IMR-90 (cell line): ENCODE data around the gene KRTAP5-5. TPM values are rescaled to one million over a fixed set of nuclear protein-coding genes. Genes with fewer than 3 reads are reported as not detected.
A peak's percentile ranks its signal among the peaks of the same experiment; 100 is the strongest.

Source experiments
- ATAC-seq: fragments of 200-7000 bp; cut with Tn5 transposase; 2 replicates; pipeline ENCODE4 v1.9.1; 2020; ENCODE audit warnings: low read depth, mild to moderate bottlenecking, moderate library complexity
- Bru-seq: library from RNA; stranded (reverse); fragments of 400-500 nt; gene quantifications from one replicate; lab custom pipeline; 2021; lab: Mats Ljungman, UMichigan
- BruChase-seq, 2 experiments: library from RNA; stranded (reverse); fragments of 400-500 nt; gene quantifications; one replicate each; lab custom pipeline; 2021; lab: Mats Ljungman, UMichigan
- BruUV-seq: library from RNA; stranded (reverse); fragments of 400-500 nt; replicated peaks from 2 replicates; lab custom pipeline; 2021; lab: Mats Ljungman, UMichigan
- CTCF ChIA-PET: fragments of 300-600 bp; formaldehyde crosslinking; extraction: SDS; loops from one replicate; lab custom pipeline; 2021; ENCODE audit warnings: antibody characterized with exemption; lab: Yijun Ruan, JAX
- POLR2A ChIA-PET: fragments of 300-600 bp; sonication (Branson Sonifier 250); formaldehyde crosslinking; loops from one replicate; lab custom pipeline; 2022; ENCODE audit warnings: antibody characterized with exemption; ENCODE audit not compliant: unreplicated experiment; lab: Charles Lee
- DNase-seq: peaks from one replicate; pipeline ENCODE4 v3.0.0; 2013
- H2AFZ ChIP-seq: replicated peaks from 2 replicates; pipeline ENCODE3; 2013; ENCODE audit warnings: low read length, mild to moderate bottlenecking; ENCODE audit not compliant: poor library complexity
- H2AK5ac ChIP-seq: 2 replicates; pipeline ENCODE4 v1.6.1; 2013; ENCODE audit warnings: low read depth, low read length, inconsistent platforms
- H2AK9ac ChIP-seq: replicated peaks from 2 replicates; pipeline ENCODE3; 2013; ENCODE audit warnings: mild to moderate bottlenecking, low read depth, low read length, moderate library complexity; ENCODE audit not compliant: poor library complexity
- H2BK120ac ChIP-seq: 2 replicates; pipeline ENCODE4 v1.6.1; 2013; ENCODE audit warnings: low read depth, low read length, inconsistent platforms
- H2BK15ac ChIP-seq: 3 replicates; pipeline ENCODE4 v1.6.1; 2013; ENCODE audit warnings: low read depth, low read length, inconsistent platforms
- H2BK20ac ChIP-seq: 2 replicates; pipeline ENCODE4 v1.6.1; 2013; ENCODE audit warnings: low read depth, mild to moderate bottlenecking, inconsistent platforms, low read length, moderate library complexity
- H2BK5ac ChIP-seq: 2 replicates; pipeline ENCODE4 v1.6.1; 2013; ENCODE audit warnings: mild to moderate bottlenecking, low read depth, low read length, inconsistent platforms; ENCODE audit not compliant: poor library complexity, severe bottlenecking
- H3K14ac ChIP-seq: replicated peaks from 2 replicates; pipeline ENCODE4 v1.6.1; 2013; ENCODE audit warnings: low read depth, low read length, inconsistent platforms
- H3K18ac ChIP-seq: 2 replicates; pipeline ENCODE4 v1.6.1; 2013; ENCODE audit warnings: low read depth, low read length, control low read depth
- H3K23ac ChIP-seq: 2 replicates; pipeline ENCODE4 v1.6.1; 2013; ENCODE audit warnings: low read depth, low read length, inconsistent platforms
- H3K27ac ChIP-seq: 2 replicates; pipeline ENCODE4 v1.5.1; 2013; ENCODE audit warnings: mild to moderate bottlenecking, control low read depth, low read length; ENCODE audit not compliant: insufficient read depth
- H3K27me3 ChIP-seq: 2 replicates; pipeline ENCODE4 v1.6.1; 2013; ENCODE audit warnings: low read length; ENCODE audit not compliant: control insufficient read depth, insufficient read depth
- H3K36me3 ChIP-seq: 2 replicates; pipeline ENCODE4 v1.6.1; 2013; ENCODE audit warnings: low read length, mixed read lengths; ENCODE audit not compliant: control insufficient read depth, insufficient read depth
- H3K4ac ChIP-seq: 2 replicates; pipeline ENCODE4 v1.6.1; 2013; ENCODE audit warnings: low read depth, low read length, inconsistent platforms
- H3K4me1 ChIP-seq: 2 replicates; pipeline ENCODE4 v1.6.1; 2013; ENCODE audit warnings: low read length, mixed read lengths; ENCODE audit not compliant: control insufficient read depth, insufficient read depth
- H3K4me2 ChIP-seq: 2 replicates; pipeline ENCODE4 v1.6.1; 2013; ENCODE audit warnings: low read depth, mild to moderate bottlenecking, control low read depth, low read length, moderate library complexity
- H3K4me3 ChIP-seq: 2 replicates; pipeline ENCODE4 v1.5.1; 2013; ENCODE audit warnings: low read depth, mild to moderate bottlenecking, control low read depth, low read length, moderate library complexity; ENCODE audit not compliant: insufficient read depth
- H3K56ac ChIP-seq: 2 replicates; pipeline ENCODE4 v1.6.1; 2013; ENCODE audit warnings: low read length, inconsistent platforms; ENCODE audit not compliant: insufficient read depth; ENCODE audit errors: extremely low read depth
- H3K79me1 ChIP-seq, 2 experiments: 2 replicates each; pipeline ENCODE4 v1.6.1; 2013; ENCODE audit warnings: low read length in 2 of 2, inconsistent platforms in 1 of 2, low read depth in 1 of 2
- H3K9ac ChIP-seq: 2 replicates; pipeline ENCODE4 v1.6.1; 2013; ENCODE audit warnings: low read depth, low read length, control low read depth
- H3K9me1 ChIP-seq: 2 replicates; pipeline ENCODE4 v1.6.1; 2013; ENCODE audit warnings: low read length, inconsistent platforms; ENCODE audit not compliant: insufficient read depth
- H3K9me3 ChIP-seq: 2 replicates; pipeline ENCODE4 v1.6.1; 2013; ENCODE audit warnings: low read length; ENCODE audit not compliant: control insufficient read depth, insufficient read depth
- H4K20me1 ChIP-seq: 2 replicates; pipeline ENCODE4 v1.6.1; 2013; ENCODE audit warnings: low read length, inconsistent platforms; ENCODE audit not compliant: insufficient read depth
- H4K5ac ChIP-seq: 2 replicates; pipeline ENCODE4 v1.6.1; 2013; ENCODE audit warnings: mild to moderate bottlenecking, low read depth, low read length, control low read depth
- H4K8ac ChIP-seq, 2 experiments: 2 replicates each; pipeline ENCODE4 v1.6.1; 2013; ENCODE audit warnings: low read depth in 2 of 2, low read length in 2 of 2, control low read depth in 1 of 2, inconsistent platforms in 1 of 2
- H4K91ac ChIP-seq: 2 replicates; pipeline ENCODE4 v1.6.1; 2013; ENCODE audit warnings: low read depth, low read length, inconsistent platforms; ENCODE audit not compliant: insufficient read depth
- CEBPB ChIP-seq: IDR thresholded peaks from 2 replicates; pipeline ENCODE4 v1.6.1; 2012; ENCODE audit warnings: low read depth, low read length, improper control_type of control experiment
- CHD1 ChIP-seq: IDR thresholded peaks from 2 replicates; pipeline ENCODE4 v1.6.1; 2012; ENCODE audit warnings: low read depth, low read length, improper control_type of control experiment
- MAZ ChIP-seq: IDR thresholded peaks from 2 replicates; pipeline ENCODE4 v1.6.1; 2012; ENCODE audit warnings: low read depth, mild to moderate bottlenecking, low read length, improper control_type of control experiment, moderate library complexity, borderline replicate concordance
- NFE2L2 ChIP-seq: fragments of 150-350 bp; IDR thresholded peaks from 2 replicates; pipeline ENCODE4 v1.6.1; 2016; ENCODE audit warnings: low read depth, mild to moderate bottlenecking, low read length
- POLR2A ChIP-seq: IDR thresholded peaks from 2 replicates; pipeline ENCODE4 v1.6.1; 2012; ENCODE audit warnings: mild to moderate bottlenecking, low read depth, low read length
- RCOR1 ChIP-seq: IDR thresholded peaks from 2 replicates; pipeline ENCODE4 v1.6.1; 2012; ENCODE audit warnings: mild to moderate bottlenecking, low read length, improper control_type of control experiment; ENCODE audit not compliant: insufficient replicate concordance
- RFX5 ChIP-seq: IDR thresholded peaks from 2 replicates; pipeline ENCODE4 v1.8.0; 2012; ENCODE audit warnings: low read depth, mild to moderate bottlenecking, low read length, moderate library complexity
- SMC3 ChIP-seq: fragments of 150-350 bp; IDR thresholded peaks from 2 replicates; pipeline ENCODE4 v1.6.1; 2016; ENCODE audit warnings: low read depth, mild to moderate bottlenecking, antibody characterized with exemption, low read length, moderate library complexity
- WGBS, 2 experiments: methylation state at CpG; one replicate each; pipeline versions ENCODE4 v1.1.5 to v1.1.7; 2013; ENCODE audit warnings: missing lambda C conversion rate in 2 of 2; ENCODE audit not compliant: insufficient read length in 1 of 2; ENCODE audit errors: extremely low coverage in 2 of 2; 5-methylcytosine and 5-hydroxymethylcytosine counted together
- dilution Hi-C: fragments of 300-500 bp; cut with HindIII; formaldehyde crosslinking; loops from one replicate; pipeline ENCODE4 v1.14.3; 2018; ENCODE audit warnings: low sequenced_read_pairs; ENCODE audit not compliant: unreplicated experiment
- in situ Hi-C: fragments of 300-500 bp; cut with MboI; formaldehyde crosslinking; loops from 3 replicates; pipeline ENCODE4 v1.14.3; 2019; ENCODE audit warnings: low sequenced_read_pairs, inconsistent platforms, mixed read lengths
- intact Hi-C: fragments of 100-400 bp; cut with micrococcal nuclease; formaldehyde crosslinking; loops from 2 replicates; pipeline ENCODE4 v1.10.0; 2022
- long read RNA-seq: library from polyadenylated mRNA; unstranded; transcript quantifications from one replicate; pipeline ENCODE4 v2.0.0, GENCODE V29; 2021; ENCODE audit not compliant: unreplicated experiment
- polyA plus RNA-seq, 3 experiments: library from polyadenylated mRNA; depleted of rRNA; stranded (reverse); fragments of >200 nt; gene quantifications; 2 replicates each; pipeline ENCODE4 v1.2.3, GENCODE V29; 2012; ENCODE audit warnings: low replicate concordance in 1 of 3
- total RNA-seq: library from RNA; depleted of rRNA; stranded (reverse); fragments of >200 nt; gene quantifications from 2 replicates; pipeline ENCODE4 v1.2.3, GENCODE V29; 2012; rRNA removed
- TF ChIP-seq, protein P1 (sequence below): conservative IDR thresholded peaks from 2 replicates; pipeline ENCODE4 v1.5.1; 2012; ENCODE audit warnings: mild to moderate bottlenecking, low read depth, low read length, improper control_type of control experiment
- TF ChIP-seq, protein P2 (sequence below): fragments of 150-350 bp; IDR thresholded peaks from 2 replicates; pipeline ENCODE4 v1.6.1; 2016; ENCODE audit warnings: low read depth, mild to moderate bottlenecking, low read length, moderate library complexity, borderline replicate concordance
- TF ChIP-seq, protein P3 (sequence below): fragments of 150-350 bp; IDR thresholded peaks from 2 replicates; pipeline ENCODE4 v1.6.1; 2017; ENCODE audit warnings: mild to moderate bottlenecking, antibody characterized with exemption, low read length, low read depth

The KRTAP5-5 gene, protein sequence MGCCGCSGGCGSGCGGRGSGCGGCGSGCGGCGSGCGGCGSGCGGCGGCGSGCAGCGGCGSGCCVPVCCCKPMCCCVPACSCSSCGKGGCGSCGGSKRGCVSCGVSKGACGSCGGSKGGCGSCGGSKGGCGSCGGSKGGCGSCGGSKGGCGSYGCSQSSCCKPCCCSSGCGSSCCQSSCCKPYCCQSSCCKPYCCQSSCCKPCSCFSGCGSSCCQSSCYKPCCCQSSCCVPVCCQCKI
- total RNA-seq = not detected in 2 replicates
- not detected in 2 replicates for polyA plus RNA-seq (2012; rRNA removed)
- polyA plus RNA-seq (2012; cell fraction: cytosol; rRNA removed) = not detected in 2 replicates
- polyA plus RNA-seq (2012; cell fraction: nucleus; rRNA removed; ENCODE audit: low replicate concordance) = not detected in 2 replicates
- not detected for Bru-seq, nascent RNA
- not detected for BruChase-seq, experiment 1, labeled RNA remaining after a 6-hour chase
- not detected for BruChase-seq, experiment 2, labeled RNA remaining after a 2-hour chase
- long read RNA-seq = 0 reads

DNA sequence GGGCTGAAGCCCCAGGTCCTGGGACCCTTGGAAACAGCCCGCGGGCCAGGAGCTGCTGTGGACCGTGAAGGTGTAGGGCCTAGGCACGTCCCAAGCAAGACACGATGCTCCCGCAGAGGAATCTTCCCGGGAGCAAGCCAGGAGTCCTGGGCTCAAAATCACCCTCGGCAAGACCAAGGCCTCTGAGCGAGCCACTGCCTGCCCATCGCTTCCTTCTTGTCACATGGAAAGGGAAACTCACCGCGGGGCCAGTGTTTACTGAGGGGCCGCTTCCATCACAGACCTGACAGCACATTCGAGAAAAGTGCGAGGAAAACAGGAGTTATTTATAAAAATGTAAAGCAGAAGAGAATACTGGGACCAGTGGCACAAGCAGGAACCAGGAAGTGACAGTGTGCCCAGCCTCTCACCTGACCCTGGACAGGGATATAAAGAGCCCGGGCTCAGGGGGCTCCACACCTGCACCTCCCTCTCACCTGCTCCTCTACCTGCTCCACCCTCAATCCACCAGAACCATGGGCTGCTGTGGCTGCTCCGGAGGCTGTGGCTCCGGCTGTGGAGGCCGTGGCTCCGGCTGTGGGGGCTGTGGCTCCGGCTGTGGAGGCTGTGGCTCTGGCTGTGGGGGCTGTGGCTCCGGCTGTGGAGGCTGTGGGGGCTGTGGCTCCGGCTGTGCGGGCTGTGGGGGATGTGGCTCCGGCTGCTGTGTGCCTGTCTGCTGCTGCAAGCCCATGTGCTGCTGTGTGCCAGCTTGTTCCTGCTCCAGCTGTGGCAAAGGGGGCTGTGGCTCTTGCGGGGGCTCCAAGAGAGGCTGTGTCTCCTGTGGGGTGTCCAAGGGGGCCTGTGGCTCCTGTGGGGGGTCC is at the start of gene KRTAP5-5:
Gene KRTAP5-5 (plus strand): TSS at position 450 of the 860 bp plus-strand sequence. CDS start 66 bp downstream, at position 516.
- ATAC-seq = no peak
- POLR2A ChIA-PET = no interaction called here
- in situ Hi-C loops = no loop called here
- TF ChIP-seq NFE2L2 (no peak), RCOR1 (no peak), SMC3 (no peak), CEBPB (no peak), RFX5 (no peak), CHD1 (no peak), MAZ (no peak), POLR2A (no peak)
- TF ChIP-seq, protein P1, sequence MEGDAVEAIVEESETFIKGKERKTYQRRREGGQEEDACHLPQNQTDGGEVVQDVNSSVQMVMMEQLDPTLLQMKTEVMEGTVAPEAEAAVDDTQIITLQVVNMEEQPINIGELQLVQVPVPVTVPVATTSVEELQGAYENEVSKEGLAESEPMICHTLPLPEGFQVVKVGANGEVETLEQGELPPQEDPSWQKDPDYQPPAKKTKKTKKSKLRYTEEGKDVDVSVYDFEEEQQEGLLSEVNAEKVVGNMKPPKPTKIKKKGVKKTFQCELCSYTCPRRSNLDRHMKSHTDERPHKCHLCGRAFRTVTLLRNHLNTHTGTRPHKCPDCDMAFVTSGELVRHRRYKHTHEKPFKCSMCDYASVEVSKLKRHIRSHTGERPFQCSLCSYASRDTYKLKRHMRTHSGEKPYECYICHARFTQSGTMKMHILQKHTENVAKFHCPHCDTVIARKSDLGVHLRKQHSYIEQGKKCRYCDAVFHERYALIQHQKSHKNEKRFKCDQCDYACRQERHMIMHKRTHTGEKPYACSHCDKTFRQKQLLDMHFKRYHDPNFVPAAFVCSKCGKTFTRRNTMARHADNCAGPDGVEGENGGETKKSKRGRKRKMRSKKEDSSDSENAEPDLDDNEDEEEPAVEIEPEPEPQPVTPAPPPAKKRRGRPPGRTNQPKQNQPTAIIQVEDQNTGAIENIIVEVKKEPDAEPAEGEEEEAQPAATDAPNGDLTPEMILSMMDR = no peak
- TF ChIP-seq, protein P2, sequence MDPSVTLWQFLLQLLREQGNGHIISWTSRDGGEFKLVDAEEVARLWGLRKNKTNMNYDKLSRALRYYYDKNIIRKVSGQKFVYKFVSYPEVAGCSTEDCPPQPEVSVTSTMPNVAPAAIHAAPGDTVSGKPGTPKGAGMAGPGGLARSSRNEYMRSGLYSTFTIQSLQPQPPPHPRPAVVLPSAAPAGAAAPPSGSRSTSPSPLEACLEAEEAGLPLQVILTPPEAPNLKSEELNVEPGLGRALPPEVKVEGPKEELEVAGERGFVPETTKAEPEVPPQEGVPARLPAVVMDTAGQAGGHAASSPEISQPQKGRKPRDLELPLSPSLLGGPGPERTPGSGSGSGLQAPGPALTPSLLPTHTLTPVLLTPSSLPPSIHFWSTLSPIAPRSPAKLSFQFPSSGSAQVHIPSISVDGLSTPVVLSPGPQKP = no peak
- TF ChIP-seq, protein P3, sequence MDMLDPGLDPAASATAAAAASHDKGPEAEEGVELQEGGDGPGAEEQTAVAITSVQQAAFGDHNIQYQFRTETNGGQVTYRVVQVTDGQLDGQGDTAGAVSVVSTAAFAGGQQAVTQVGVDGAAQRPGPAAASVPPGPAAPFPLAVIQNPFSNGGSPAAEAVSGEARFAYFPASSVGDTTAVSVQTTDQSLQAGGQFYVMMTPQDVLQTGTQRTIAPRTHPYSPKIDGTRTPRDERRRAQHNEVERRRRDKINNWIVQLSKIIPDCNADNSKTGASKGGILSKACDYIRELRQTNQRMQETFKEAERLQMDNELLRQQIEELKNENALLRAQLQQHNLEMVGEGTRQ = no peak

More for the DNA sequence above, at the start of gene KRTAP5-5:
- H3K4me1 ChIP-seq = no peaks in the 10 kb centered on the region
- H2BK120ac ChIP-seq = no peak within 1 kb of the TSS
- no peak within 1 kb of the TSS for H3K4me2 ChIP-seq
- no peak for DNase-seq
- dilution Hi-C loops = no loop called here
- CTCF ChIA-PET = interaction anchor here (1.3 to 1.6 kb wide), 2 partner anchors 23 to 34 kb away, joined by 4 to 5 read pairs; no protein-coding TSS in a partner anchor
- peak within 1 kb of the TSS; percentile 9 for H2AFZ ChIP-seq
- H3K9me1 ChIP-seq = no peaks in the 10 kb centered on the region
- H4K20me1 ChIP-seq = no peaks in the 10 kb centered on the region; the same call in 1 of the 2 replicates
- no peak within 1 kb of the TSS for H2BK20ac ChIP-seq
- no TSS peak for BruUV-seq
- H3K36me3 ChIP-seq = no peaks in the 10 kb centered on the region
- H3K27ac ChIP-seq = no peak within 1 kb of the TSS
- peaks cover 66% of the 10 kb centered on the region for H3K27me3 ChIP-seq
- H3K56ac ChIP-seq = no peak within 1 kb of the TSS
- H3K9me3 ChIP-seq = no peaks in the 10 kb centered on the region
- H3K23ac ChIP-seq = no peak within 1 kb of the TSS
- no peak within 1 kb of the TSS for H2BK15ac ChIP-seq
- H4K8ac ChIP-seq = no peak within 1 kb of the TSS
- no peak within 1 kb of the TSS for H3K14ac ChIP-seq
- H3K4ac ChIP-seq = no peak within 1 kb of the TSS
- no peak within 1 kb of the TSS for H3K4me3 ChIP-seq
- no peaks in the 10 kb centered on the region for H3K79me1 ChIP-seq
- H3K9ac ChIP-seq = no peak within 1 kb of the TSS
- no peak within 1 kb of the TSS for H2AK9ac ChIP-seq
- H2AK5ac ChIP-seq = no peak within 1 kb of the TSS
- 61% methylated on average over 6 of the region's 26 CpGs; no CpG with 5 or more reads in 1 of the 2 experiments for WGBS, 2 experiments
- H2BK5ac ChIP-seq = no peak within 1 kb of the TSS
- no peak within 1 kb of the TSS for H4K91ac ChIP-seq
- intact Hi-C loops = loop anchor here (2.0 kb wide), 1 partner anchor 83 kb away; no protein-coding TSS in a partner anchor
- H4K5ac ChIP-seq = no peak within 1 kb of the TSS
- H3K18ac ChIP-seq = no peak within 1 kb of the TSS
